GM12865 (cell line): Measurements from ENCODE around the gene B4GALT4.

Source experiments
- DNase-seq: peaks from one replicate; pipeline ENCODE4 v3.0.0; 2010; ENCODE audit warnings: low read depth
- H3K4me3 ChIP-seq: 2 replicates; pipeline ENCODE4 v1.5.1; 2011; ENCODE audit warnings: mild to moderate bottlenecking, low read depth, low read length, control low read depth
- TF ChIP-seq, protein P1 (sequence below): IDR thresholded peaks from 2 replicates; pipeline ENCODE4 v1.5.1; 2011; ENCODE audit warnings: low read length, control low read depth, low read depth, inconsistent platforms; ENCODE audit not compliant: insufficient read depth; ENCODE audit errors: missing control alignments

Gene B4GALT4

DNA sequence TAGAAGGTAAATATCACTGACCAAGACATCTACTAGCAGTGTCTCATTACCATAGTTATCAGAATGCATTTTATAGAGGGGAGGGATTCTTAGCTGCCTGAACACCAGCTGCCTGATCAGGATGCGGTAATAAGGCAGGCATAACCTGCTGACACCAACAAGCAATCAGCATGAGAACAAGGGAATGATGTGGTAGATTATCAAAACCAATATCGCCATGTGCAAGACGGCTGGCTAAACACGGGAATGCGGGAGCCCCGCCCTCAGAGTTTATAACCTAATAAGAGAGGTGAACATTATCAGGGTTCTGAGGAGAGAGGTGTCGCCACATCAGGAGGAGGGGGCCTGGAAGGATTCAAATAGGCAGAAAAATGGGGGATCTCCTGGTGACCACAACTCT, 20.5 kb downstream of the B4GALT4 start:
- no peak overlapping the region for H3K4me3 ChIP-seq
- DNase-seq = no peak
- TF ChIP-seq, protein P1, sequence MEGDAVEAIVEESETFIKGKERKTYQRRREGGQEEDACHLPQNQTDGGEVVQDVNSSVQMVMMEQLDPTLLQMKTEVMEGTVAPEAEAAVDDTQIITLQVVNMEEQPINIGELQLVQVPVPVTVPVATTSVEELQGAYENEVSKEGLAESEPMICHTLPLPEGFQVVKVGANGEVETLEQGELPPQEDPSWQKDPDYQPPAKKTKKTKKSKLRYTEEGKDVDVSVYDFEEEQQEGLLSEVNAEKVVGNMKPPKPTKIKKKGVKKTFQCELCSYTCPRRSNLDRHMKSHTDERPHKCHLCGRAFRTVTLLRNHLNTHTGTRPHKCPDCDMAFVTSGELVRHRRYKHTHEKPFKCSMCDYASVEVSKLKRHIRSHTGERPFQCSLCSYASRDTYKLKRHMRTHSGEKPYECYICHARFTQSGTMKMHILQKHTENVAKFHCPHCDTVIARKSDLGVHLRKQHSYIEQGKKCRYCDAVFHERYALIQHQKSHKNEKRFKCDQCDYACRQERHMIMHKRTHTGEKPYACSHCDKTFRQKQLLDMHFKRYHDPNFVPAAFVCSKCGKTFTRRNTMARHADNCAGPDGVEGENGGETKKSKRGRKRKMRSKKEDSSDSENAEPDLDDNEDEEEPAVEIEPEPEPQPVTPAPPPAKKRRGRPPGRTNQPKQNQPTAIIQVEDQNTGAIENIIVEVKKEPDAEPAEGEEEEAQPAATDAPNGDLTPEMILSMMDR = no peak

- peak; percentile 79 for DNase-seq
- no peak overlapping the region for H3K4me3 ChIP-seq
- TF ChIP-seq, protein P1 = no peak
These were observed 21.6 kb downstream of the B4GALT4 start for GRCh38 chr3:119219069-119219468.

- TF ChIP-seq, protein P1 = no peak
- no peak for DNase-seq
- H3K4me3 ChIP-seq = no peak overlapping the region
These were observed 28.9 kb downstream of the B4GALT4 start for GRCh38 chr3:119211803-119212202.

- no peak overlapping the region for H3K4me3 ChIP-seq
- no peak for DNase-seq
- TF ChIP-seq, protein P1 = no peak
These were observed 29.5 kb downstream of the B4GALT4 start for GRCh38 chr3:119211193-119211592.

GRCh38 chr3:119207512-119207875, 33.2 kb downstream of the B4GALT4 start:
- TF ChIP-seq, protein P1 = no peak
- no peak for DNase-seq
- H3K4me3 ChIP-seq = no peak overlapping the region

- H3K4me3 ChIP-seq = no peak overlapping the region
- DNase-seq = no peak
- TF ChIP-seq, protein P1 = no peak
These were observed 33.8 kb downstream of the B4GALT4 start for GRCh38 chr3:119206611-119207511.

GRCh38 chr3:119205685-119206084, 35.0 kb downstream of the B4GALT4 start:
- no peak for DNase-seq
- TF ChIP-seq, protein P1 = no peak
- no peak overlapping the region for H3K4me3 ChIP-seq
